Stimulated activated CD4-positive, alpha-beta T cell treated with anti-CD3 and anti-CD28 coated beads, Interleukin-4, amount 100 ng/mL, for 48 hours (primary cell): ENCODE data around the gene SMURF2.
"Not testable (repeated sequence)": the region's sequence is repeated elsewhere in the genome, so short reads cannot be mapped to it uniquely, and the experiment has no call there.

Experiments used
- DNase-seq, 2 donors: peaks; one replicate each; pipeline ENCODE4 v3.0.0-alpha.2; 2020; ENCODE audit warnings: low read depth in 2 of 2

The SMURF2 gene

GRCh38 chr17:64664299-64664981, 2.3 kb upstream of the SMURF2 start:
- DNase-seq = not testable (repeated sequence)

- DNase-seq = not testable (repeated sequence)
Observed at GRCh38 chr17:64663836-64664235, 1.7 kb upstream of the SMURF2 start.

- no peak for DNase-seq
Observed at GRCh38 chr17:64662774-64663367, 764 bp upstream of the SMURF2 start.

GRCh38 chr17:64661726-64661975, 456 bp downstream of the SMURF2 start:
- no peak for DNase-seq

GRCh38 chr17:64660978-64661725, 955 bp downstream of the SMURF2 start:
- DNase-seq = peak; percentile 14 to 15

- not testable (repeated sequence) for DNase-seq
Observed at GRCh38 chr17:64660195-64660977, 1.7 kb downstream of the SMURF2 start.

- DNase-seq = no peak
Observed at GRCh38 chr17:64658931-64659330, 3.2 kb downstream of the SMURF2 start.

- no peak for DNase-seq
Observed at GRCh38 chr17:64657610-64658125, 4.4 kb downstream of the SMURF2 start.

- no peak for DNase-seq
Observed at GRCh38 chr17:64655704-64656103, 6.4 kb downstream of the SMURF2 start.

- DNase-seq = no peak
Observed at GRCh38 chr17:64653985-64654355, 8.1 kb downstream of the SMURF2 start.

GRCh38 chr17:64653325-64653984, 8.7 kb downstream of the SMURF2 start:
- DNase-seq = no peak

- DNase-seq = no peak
Observed at GRCh38 chr17:64651889-64652288, 10.2 kb downstream of the SMURF2 start.

- no peak for DNase-seq
Observed at GRCh38 chr17:64648234-64648633, 13.9 kb downstream of the SMURF2 start.

GRCh38 chr17:64647817-64648216, 14.3 kb downstream of the SMURF2 start:
- no peak for DNase-seq

- DNase-seq = no peak
Observed at GRCh38 chr17:64639516-64639915, 22.6 kb downstream of the SMURF2 start.

- DNase-seq = no peak
Observed at GRCh38 chr17:64638552-64639203, 23.4 kb downstream of the SMURF2 start.

- no peak for DNase-seq
Observed at GRCh38 chr17:64635647-64636305, 26.3 kb downstream of the SMURF2 start.

GRCh38 chr17:64634218-64634617, 27.9 kb downstream of the SMURF2 start:
- no peak for DNase-seq

GRCh38 chr17:64632606-64633005, 29.5 kb downstream of the SMURF2 start:
- no peak for DNase-seq

GRCh38 chr17:64632194-64632593, 29.9 kb downstream of the SMURF2 start:
- no peak for DNase-seq
